Upper lobe of right lung (tissue), 1 donor: ENCODE measurements around the gene DLD. TPM values are rescaled to one million over a fixed set of nuclear protein-coding genes. Genes with fewer than 3 reads are reported as not detected.
"Not testable (repeated sequence)": the region's sequence is repeated elsewhere in the genome, so short reads cannot be mapped to it uniquely, and the experiment has no call there.

Experiments
- ATAC-seq: fragments of 200-7000 bp; cut with Tn5 transposase; one replicate; pipeline ENCODE4 v1.9.1; 2020; ENCODE audit warnings: mild to moderate bottlenecking, moderate library complexity
- DNase-seq: peaks from one replicate; pipeline ENCODE4 v3.0.0-alpha.2; 2020
- H3K27ac ChIP-seq: fragments of 200-600 bp; one replicate; pipeline ENCODE4 v1.8.0; 2022
- H3K27me3 ChIP-seq: fragments of 200-600 bp; one replicate; pipeline ENCODE4 v1.8.0; 2022; ENCODE audit warnings: mild to moderate bottlenecking
- H3K36me3 ChIP-seq: fragments of 200-600 bp; one replicate; pipeline ENCODE4 v1.8.0; 2022
- H3K4me1 ChIP-seq: fragments of 200-600 bp; one replicate; pipeline ENCODE4 v1.8.0; 2022
- H3K4me3 ChIP-seq: fragments of 200-600 bp; one replicate; pipeline ENCODE4 v1.8.0; 2022; ENCODE audit warnings: mild to moderate bottlenecking
- H3K9me3 ChIP-seq: fragments of 200-600 bp; one replicate; pipeline ENCODE4 v1.8.0; 2022
- CTCF ChIP-seq: fragments of 200-600 bp; IDR thresholded peaks from one replicate; pipeline ENCODE4 v1.8.0; 2022; ENCODE audit warnings: antibody characterized with exemption
- intact Hi-C: fragments of 100-400 bp; cut with DNase I; formaldehyde crosslinking; loops from one replicate; pipeline ENCODE4 v1.11.0; 2022
- total RNA-seq: library from RNA; stranded (reverse); fragmentation: NEBNext Ultra II Directional; extraction: Animal tissue kit (Norgen Biotek cat#: 25700); gene quantifications from one replicate; pipeline ENCODE4 v1.2.1, GENCODE V29; 2021
- donor health status: DM: no; HTN: yes; CAD: no; lungs with severe emphysema.

The DLD gene
- total RNA-seq, 1 donor from 2014 or later = 65.6 TPM

- TF ChIP-seq CTCF = no peak
- intact Hi-C loops = loop anchor here (10.0 kb wide), 1 partner anchor 134 kb away; the partner anchor contains the start of gene CBLL1
- ATAC-seq (no peak), DNase-seq (no peak)
- no peaks in the 10 kb centered on the region for H3K27me3 ChIP-seq
- H3K4me3 ChIP-seq = no peak overlapping the region
- no peak overlapping the region for H3K27ac ChIP-seq
- no peaks in the 10 kb centered on the region for H3K36me3 ChIP-seq
- H3K4me1 ChIP-seq = peaks cover 12% of the 10 kb centered on the region
- no peaks in the 10 kb centered on the region for H3K9me3 ChIP-seq
Measured at GRCh38 chr7:107878636-107879035, 12.3 kb upstream of the DLD start.

GRCh38 chr7:107879400-107880035, 11.5 kb upstream of the DLD start:
- no peak overlapping the region for H3K4me3 ChIP-seq
- no peaks in the 10 kb centered on the region for H3K36me3 ChIP-seq
- H3K9me3 ChIP-seq = no peaks in the 10 kb centered on the region
- ATAC-seq (peak; percentile 82), DNase-seq (no peak)
- H3K27me3 ChIP-seq = no peaks in the 10 kb centered on the region
- H3K27ac ChIP-seq = no peak overlapping the region
- intact Hi-C loops = loop anchor here (10.0 kb wide), 1 partner anchor 135 kb away; the partner anchor contains the start of gene CBLL1
- H3K4me1 ChIP-seq = peaks cover 12% of the 10 kb centered on the region
- TF ChIP-seq CTCF = peak; percentile 78

- TF ChIP-seq CTCF = no peak
- no peaks in the 10 kb centered on the region for H3K27me3 ChIP-seq
- H3K36me3 ChIP-seq = no peaks in the 10 kb centered on the region
- H3K9me3 ChIP-seq = no peaks in the 10 kb centered on the region
- H3K4me3 ChIP-seq = no peak overlapping the region
- ATAC-seq (no peak), DNase-seq (no peak)
- intact Hi-C loops = no loop called here
- no peak overlapping the region for H3K27ac ChIP-seq
- H3K4me1 ChIP-seq = no peaks in the 10 kb centered on the region
Measured at GRCh38 chr7:107882766-107883165, 8.2 kb upstream of the DLD start.

GRCh38 chr7:107884066-107884818, 6.7 kb upstream of the DLD start:
- TF ChIP-seq CTCF = no peak
- no peaks in the 10 kb centered on the region for H3K36me3 ChIP-seq
- intact Hi-C loops = no loop called here
- ATAC-seq (no peak), DNase-seq (no peak)
- no peaks in the 10 kb centered on the region for H3K27me3 ChIP-seq
- H3K4me1 ChIP-seq = no peaks in the 10 kb centered on the region
- H3K4me3 ChIP-seq = no peak overlapping the region
- no peaks in the 10 kb centered on the region for H3K9me3 ChIP-seq
- no peak overlapping the region for H3K27ac ChIP-seq

GRCh38 chr7:107887827-107888226, 3.2 kb upstream of the DLD start:
- H3K4me3 ChIP-seq, intact Hi-C loops, DNase-seq, H3K27ac ChIP-seq, ATAC-seq, H3K9me3 ChIP-seq, H3K36me3 ChIP-seq, H3K27me3 ChIP-seq: not testable (repeated sequence)
- H3K4me1 ChIP-seq = peaks cover 17% of the 10 kb centered on the region

GRCh38 chr7:107889992-107890391, 991 bp upstream of the DLD start:
- Histone ChIP-seq H3K4me1 (peaks cover 26% of the 10 kb centered on the region), H3K36me3 (peaks cover 6% of the 10 kb centered on the region), H3K9me3 (no peaks in the 10 kb centered on the region), H3K4me3 (no peak overlapping the region), H3K27ac (peak overlapping the region; percentile 96), H3K27me3 (no peaks in the 10 kb centered on the region)
- DNase-seq (no peak), ATAC-seq (no peak)
- TF ChIP-seq CTCF = no peak
- intact Hi-C loops = no loop called here
